ENCODE measurements around the gene MYBPC3.

DNA sequence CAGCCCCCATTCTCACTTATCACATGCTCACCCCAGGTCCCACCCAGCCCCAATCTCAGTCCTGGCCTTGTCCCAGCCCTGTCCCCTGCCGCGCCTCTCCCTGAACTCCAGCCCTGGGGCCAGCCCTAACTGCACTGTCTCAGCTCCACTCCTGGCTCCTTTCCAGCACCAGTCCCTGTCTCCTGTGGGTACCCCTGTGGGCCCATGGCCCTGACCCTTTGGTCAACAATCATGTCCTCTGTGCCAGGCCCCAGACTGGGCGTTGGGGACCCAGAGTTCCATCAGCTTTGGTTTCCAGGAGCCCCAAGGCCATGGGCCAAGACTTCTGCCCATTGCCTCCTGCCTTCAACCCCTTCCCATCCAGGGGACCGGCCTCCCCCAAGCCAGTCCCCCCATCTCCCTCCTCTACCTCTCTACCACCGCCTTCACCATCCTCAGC, 25.1 kb upstream of the MYBPC3 start:
- TF ChIP-seq, protein P1, sequence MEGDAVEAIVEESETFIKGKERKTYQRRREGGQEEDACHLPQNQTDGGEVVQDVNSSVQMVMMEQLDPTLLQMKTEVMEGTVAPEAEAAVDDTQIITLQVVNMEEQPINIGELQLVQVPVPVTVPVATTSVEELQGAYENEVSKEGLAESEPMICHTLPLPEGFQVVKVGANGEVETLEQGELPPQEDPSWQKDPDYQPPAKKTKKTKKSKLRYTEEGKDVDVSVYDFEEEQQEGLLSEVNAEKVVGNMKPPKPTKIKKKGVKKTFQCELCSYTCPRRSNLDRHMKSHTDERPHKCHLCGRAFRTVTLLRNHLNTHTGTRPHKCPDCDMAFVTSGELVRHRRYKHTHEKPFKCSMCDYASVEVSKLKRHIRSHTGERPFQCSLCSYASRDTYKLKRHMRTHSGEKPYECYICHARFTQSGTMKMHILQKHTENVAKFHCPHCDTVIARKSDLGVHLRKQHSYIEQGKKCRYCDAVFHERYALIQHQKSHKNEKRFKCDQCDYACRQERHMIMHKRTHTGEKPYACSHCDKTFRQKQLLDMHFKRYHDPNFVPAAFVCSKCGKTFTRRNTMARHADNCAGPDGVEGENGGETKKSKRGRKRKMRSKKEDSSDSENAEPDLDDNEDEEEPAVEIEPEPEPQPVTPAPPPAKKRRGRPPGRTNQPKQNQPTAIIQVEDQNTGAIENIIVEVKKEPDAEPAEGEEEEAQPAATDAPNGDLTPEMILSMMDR (IDR thresholded peaks at IDR 0.05), result no peak
- TF ChIP-seq POLR2AphosphoS5 (IDR thresholded peaks at IDR 0.05), result no peak
